GM23338 (cell line): ENCODE data around the gene CEBPZ. TPM values are rescaled to one million over a fixed set of nuclear protein-coding genes. Genes with fewer than 3 reads are reported as not detected.

Experiments
- ATAC-seq: fragments of 200-7000 bp; cut with Tn5 transposase; 3 replicates; pipeline ENCODE4 v1.9.1; 2020
- DNase-seq: peaks from one replicate; pipeline ENCODE4 v3.0.0-alpha.2; 2015; ENCODE audit warnings: low spot score
- H2AFZ ChIP-seq: fragments of 200-600 bp; sonication (generic); 2 replicates; pipeline ENCODE4 v1.8.0; 2016; ENCODE audit warnings: antibody characterized with exemption, mild to moderate bottlenecking, moderate library complexity
- H3F3A ChIP-seq: fragments of 200-600 bp; sonication (generic); replicated peaks from 2 replicates; pipeline ENCODE4 v1.8.0; 2017; ENCODE audit warnings: antibody characterized with exemption, mixed run types, low read depth
- H3K27ac ChIP-seq: fragments of 200-600 bp; sonication (generic); 2 replicates; pipeline ENCODE4 v1.6.1; 2016; ENCODE audit warnings: low read depth
- H3K27me3 ChIP-seq: fragments of 200-600 bp; sonication (generic); 2 replicates; pipeline ENCODE4 v1.8.0; 2016; ENCODE audit warnings: mild to moderate bottlenecking, mixed run types, moderate library complexity; ENCODE audit not compliant: insufficient read depth
- H3K36me3 ChIP-seq: fragments of 200-600 bp; sonication (generic); 2 replicates; pipeline ENCODE4 v1.8.0; 2016; ENCODE audit warnings: mild to moderate bottlenecking; ENCODE audit not compliant: insufficient read depth
- H3K4me1 ChIP-seq: fragments of 200-600 bp; sonication (generic); 2 replicates; pipeline ENCODE4 v1.8.0; 2016; ENCODE audit warnings: mild to moderate bottlenecking, moderate library complexity; ENCODE audit not compliant: insufficient read depth
- H3K4me2 ChIP-seq: fragments of 200-600 bp; sonication (generic); 2 replicates; pipeline ENCODE4 v1.7.1; 2017; ENCODE audit warnings: mixed run types
- H3K4me3 ChIP-seq: fragments of 200-600 bp; sonication (generic); 2 replicates; pipeline ENCODE4 v1.6.1; 2016; ENCODE audit warnings: mixed run types
- H3K79me2 ChIP-seq: fragments of 200-600 bp; sonication (generic); replicated peaks from 2 replicates; pipeline ENCODE4 v1.8.0; 2017; ENCODE audit warnings: mild to moderate bottlenecking; ENCODE audit not compliant: insufficient read depth
- H3K9me2 ChIP-seq: fragments of 200-600 bp; sonication (generic); 2 replicates; pipeline ENCODE4 v1.8.0; 2017; ENCODE audit not compliant: insufficient read depth
- H4K20me1 ChIP-seq: fragments of 200-600 bp; sonication (generic); replicated peaks from 2 replicates; pipeline ENCODE4 v1.8.0; 2017; ENCODE audit warnings: mild to moderate bottlenecking; ENCODE audit not compliant: insufficient read depth
- H3K27ac Mint-ChIP-seq: 2 replicates; pipeline ENCODE4 v1.8.0; 2020; ENCODE audit warnings: inconsistent platforms, mild to moderate bottlenecking, moderate library complexity, mixed read lengths
- H3K27me3 Mint-ChIP-seq: 3 replicates; pipeline ENCODE4 v1.8.0; 2022; ENCODE audit warnings: low read depth, mild to moderate bottlenecking, moderate library complexity, mixed read lengths, inconsistent platforms; ENCODE audit not compliant: insufficient read depth, poor library complexity
- H3K36me3 Mint-ChIP-seq: 3 replicates; pipeline ENCODE4 v1.8.0; 2021; ENCODE audit warnings: low read depth, mild to moderate bottlenecking, inconsistent platforms, moderate library complexity, mixed read lengths
- H3K4me1 Mint-ChIP-seq: 3 replicates; pipeline ENCODE4 v1.8.0; 2020; ENCODE audit warnings: mild to moderate bottlenecking, inconsistent platforms, mixed read lengths
- H3K4me3 Mint-ChIP-seq: 3 replicates; pipeline ENCODE4 v1.8.0; 2021; ENCODE audit warnings: moderate library complexity, mild to moderate bottlenecking, inconsistent platforms, mixed read lengths
- H3K9me3 Mint-ChIP-seq: 3 replicates; pipeline ENCODE4 v1.8.0; 2020; ENCODE audit warnings: moderate library complexity, mild to moderate bottlenecking, inconsistent platforms, mixed read lengths
- CREB1 ChIP-seq: fragments of 250-450 bp; sonication (Bioruptor Pico); IDR thresholded peaks from 2 replicates; pipeline ENCODE4 v1.5.0; 2020; ENCODE audit warnings: low read depth, mild to moderate bottlenecking, moderate library complexity
- CTCF ChIP-seq, 2 experiments: fragments of 200-600 bp in 1 of 2; sonication (generic) in 1 of 2; conservative IDR thresholded peaks; 2 replicates each; pipeline versions ENCODE4 v1.5.1 to v1.6.1; 2016 to 2017; ENCODE audit warnings: antibody characterized with exemption in 2 of 2, low read depth in 2 of 2, mild to moderate bottlenecking in 2 of 2, moderate library complexity in 1 of 2
- ETS1 ChIP-seq: IDR thresholded peaks from 2 replicates; pipeline ENCODE4 v1.6.1; 2016; ENCODE audit warnings: antibody characterized with exemption
- EZH2 ChIP-seq: fragments of 200-600 bp; sonication (generic); IDR thresholded peaks from one replicate; pipeline ENCODE4 v1.8.0; 2017; ENCODE audit warnings: antibody characterized with exemption, mild to moderate bottlenecking, low read depth; ENCODE audit not compliant: unreplicated experiment
- EZH2phosphoT487 ChIP-seq: fragments of 200-600 bp; sonication (generic); IDR thresholded peaks from one replicate; pipeline ENCODE4 v1.8.1; 2018; ENCODE audit warnings: antibody characterized with exemption; ENCODE audit not compliant: unreplicated experiment
- JUNB ChIP-seq: IDR thresholded peaks from one replicate; pipeline ENCODE4 v1.6.1; 2016; ENCODE audit warnings: antibody characterized with exemption; ENCODE audit not compliant: unreplicated experiment
- POLR2AphosphoS5 ChIP-seq: IDR thresholded peaks from 2 replicates; pipeline ENCODE4 v1.6.1; 2016; ENCODE audit warnings: antibody characterized with exemption, low read depth
- STAT1 ChIP-seq: IDR thresholded peaks from one replicate; pipeline ENCODE4 v1.6.1; 2016; ENCODE audit warnings: antibody characterized with exemption; ENCODE audit not compliant: unreplicated experiment
- ZNF114 ChIP-seq: fragments of 250-450 bp; sonication (Bioruptor Pico); IDR thresholded peaks from 2 replicates; pipeline ENCODE4 v1.5.0; 2020; ENCODE audit warnings: mild to moderate bottlenecking, moderate library complexity
- ZNF331 ChIP-seq: fragments of 250-450 bp; sonication (Bioruptor Pico); IDR thresholded peaks from 2 replicates; pipeline ENCODE4 v1.5.0; 2020; ENCODE audit warnings: low read depth, mild to moderate bottlenecking, moderate library complexity
- ZNF462 ChIP-seq: fragments of 250-450 bp; sonication (Bioruptor Pico); IDR thresholded peaks from 2 replicates; pipeline ENCODE4 v1.5.0; 2020; ENCODE audit warnings: mild to moderate bottlenecking, moderate library complexity
- polyA plus RNA-seq: library from polyadenylated mRNA; unstranded; fragments of >200 nt; fragmentation: Nextera tagmentation; extraction: Ambion mirVana; gene quantifications from 2 replicates; pipeline ENCODE4 v1.2.1, GENCODE V29; 2016
- total RNA-seq: library from RNA; depleted of rRNA; stranded (reverse); fragments of >200 nt; shearing (Covaris generic); gene quantifications from 2 replicates; pipeline ENCODE4 v1.2.3, GENCODE V29; 2014

CEBPZ gene
- total and polyA plus RNA-seq, 2 experiments from 2014 or later = 133 to 185 TPM

- Mint-ChIP-seq H3K36me3 (no peaks in the 10 kb centered on the region), H3K4me1 (peaks cover 25% of the 10 kb centered on the region), H3K4me3 (no peak overlapping the region), H3K9me3 (no peaks in the 10 kb centered on the region; the same call in 2 of the 3 replicates), H3K27me3 (peaks cover 4% of the 10 kb centered on the region), H3K27ac (peak overlapping the region; percentile 14; the same call in 1 of the 2 replicates)
- Histone ChIP-seq H3K36me3 (no peaks in the 10 kb centered on the region), H3K4me1 (peaks cover 16% of the 10 kb centered on the region), H3K79me2 (no peaks in the 10 kb centered on the region), H4K20me1 (no peaks in the 10 kb centered on the region), H3K27ac (no peak overlapping the region), H3K9me2 (no peaks in the 10 kb centered on the region), H3K4me2 (no peak overlapping the region), H3F3A (peaks cover 5% of the 10 kb centered on the region; the same call in 1 of the 2 replicates), H3K4me3 (no peak overlapping the region), H3K27me3 (no peaks in the 10 kb centered on the region), H2AFZ (peak overlapping the region; percentile 67; the same call in 1 of the 2 replicates)
- DNase-seq = peak; percentile 72
- peak; percentile 34; the same call in 1 of the 3 replicates for ATAC-seq
- TF ChIP-seq CTCF (conservative IDR thresholded peaks at IDR 0.05; ENCODE audit: low read depth in 2 of 2) (peak; percentile 58 to 71), ETS1 (no peak)
Measured at GRCh38 chr2:37180006-37180639, 51.3 kb downstream of the CEBPZ start.

GRCh38 chr2:37173741-37174140 lies 57.7 kb downstream of the CEBPZ start:
- Mint-ChIP-seq H3K4me1 (peaks cover under 1% of the 10 kb centered on the region; the same call in 1 of the 3 replicates), H3K4me3 (no peak overlapping the region), H3K27me3 (peaks cover 1% of the 10 kb centered on the region), H3K36me3 (no peaks in the 10 kb centered on the region), H3K9me3 (no peaks in the 10 kb centered on the region; the same call in 2 of the 3 replicates), H3K27ac (no peak overlapping the region)
- no peaks in the 10 kb centered on the region for H3K27me3 ChIP-seq
- no peaks in the 10 kb centered on the region for H3K36me3 ChIP-seq
- DNase-seq (no peak), ATAC-seq (no peak)
- peak overlapping the region; percentile 43 for H2AFZ ChIP-seq
- no peaks in the 10 kb centered on the region for H3K4me1 ChIP-seq
- no peaks in the 10 kb centered on the region for H4K20me1 ChIP-seq
- H3K4me2 ChIP-seq = no peak overlapping the region
- H3K9me2 ChIP-seq = no peaks in the 10 kb centered on the region
- H3K79me2 ChIP-seq = no peaks in the 10 kb centered on the region
- H3K27ac ChIP-seq = no peak overlapping the region
- H3F3A ChIP-seq = no peaks in the 10 kb centered on the region
- H3K4me3 ChIP-seq = no peak overlapping the region
- TF ChIP-seq ZNF114 (CRISPR knock-in tag) (no peak), EZH2 (no peak), ZNF462 (CRISPR knock-in tag) (no peak), EZH2phosphoT487 (no peak), JUNB (no peak), ZNF331 (CRISPR knock-in tag) (no peak), CREB1 (CRISPR knock-in tag) (no peak), POLR2AphosphoS5 (no peak), STAT1 (no peak)
